ENCODE data around the gene ZNF22. TPM values are rescaled to one million over a fixed set of nuclear protein-coding genes. Genes with fewer than 3 reads are reported as not detected.

Gene ZNF22
- total RNA-seq, 1 donor from 2014 or later: 20.6 TPM

DNA sequence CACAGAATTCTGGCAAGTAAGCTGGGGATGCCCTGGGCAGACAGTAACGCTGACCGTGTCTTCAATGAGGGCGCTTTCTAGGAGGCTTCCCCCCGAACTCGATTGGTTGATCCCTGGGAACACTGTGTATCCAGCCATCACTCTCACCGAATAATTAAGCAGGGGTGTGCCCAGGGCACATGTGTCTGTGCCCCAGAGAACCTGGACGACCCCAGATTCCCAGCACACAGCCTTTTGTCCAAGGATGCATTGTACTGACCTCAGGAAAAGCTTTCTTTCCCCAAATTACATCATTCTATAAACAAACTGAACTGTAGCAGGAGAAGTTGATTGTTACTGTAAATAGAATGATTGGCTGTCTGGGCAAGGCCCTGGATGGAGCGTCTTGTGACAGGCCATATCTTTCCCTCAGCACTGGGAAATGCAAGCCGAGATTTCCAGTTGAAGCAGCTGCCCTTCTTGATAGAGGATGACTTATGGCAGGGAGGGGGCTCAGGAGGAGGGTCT lies 15.5 kb upstream of the ZNF22 start:
- Histone ChIP-seq H3K9me3 (no peaks in the 10 kb centered on the region), H3K4me3 (no peak overlapping the region), H3K27ac (peak overlapping the region; percentile 33), H3K36me3 (no peaks in the 10 kb centered on the region), H3K27me3 (no peaks in the 10 kb centered on the region), H3K4me1 (peaks cover 26% of the 10 kb centered on the region)
- TF ChIP-seq POLR2A (IDR thresholded peaks at IDR 0.05) (no peak), POLR2AphosphoS5 (IDR thresholded peaks at IDR 0.05; ENCODE audit: insufficient read depth in 1 of 2, low read depth in 1 of 2) (no peak)
- TF ChIP-seq, protein P1, sequence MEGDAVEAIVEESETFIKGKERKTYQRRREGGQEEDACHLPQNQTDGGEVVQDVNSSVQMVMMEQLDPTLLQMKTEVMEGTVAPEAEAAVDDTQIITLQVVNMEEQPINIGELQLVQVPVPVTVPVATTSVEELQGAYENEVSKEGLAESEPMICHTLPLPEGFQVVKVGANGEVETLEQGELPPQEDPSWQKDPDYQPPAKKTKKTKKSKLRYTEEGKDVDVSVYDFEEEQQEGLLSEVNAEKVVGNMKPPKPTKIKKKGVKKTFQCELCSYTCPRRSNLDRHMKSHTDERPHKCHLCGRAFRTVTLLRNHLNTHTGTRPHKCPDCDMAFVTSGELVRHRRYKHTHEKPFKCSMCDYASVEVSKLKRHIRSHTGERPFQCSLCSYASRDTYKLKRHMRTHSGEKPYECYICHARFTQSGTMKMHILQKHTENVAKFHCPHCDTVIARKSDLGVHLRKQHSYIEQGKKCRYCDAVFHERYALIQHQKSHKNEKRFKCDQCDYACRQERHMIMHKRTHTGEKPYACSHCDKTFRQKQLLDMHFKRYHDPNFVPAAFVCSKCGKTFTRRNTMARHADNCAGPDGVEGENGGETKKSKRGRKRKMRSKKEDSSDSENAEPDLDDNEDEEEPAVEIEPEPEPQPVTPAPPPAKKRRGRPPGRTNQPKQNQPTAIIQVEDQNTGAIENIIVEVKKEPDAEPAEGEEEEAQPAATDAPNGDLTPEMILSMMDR (IDR thresholded peaks at IDR 0.05): no peak
- intact Hi-C loops (cut with DNase I): no loop called here
- DNase-seq (ENCODE audit: extremely low spot score in 2 of 2): no peak

DNA sequence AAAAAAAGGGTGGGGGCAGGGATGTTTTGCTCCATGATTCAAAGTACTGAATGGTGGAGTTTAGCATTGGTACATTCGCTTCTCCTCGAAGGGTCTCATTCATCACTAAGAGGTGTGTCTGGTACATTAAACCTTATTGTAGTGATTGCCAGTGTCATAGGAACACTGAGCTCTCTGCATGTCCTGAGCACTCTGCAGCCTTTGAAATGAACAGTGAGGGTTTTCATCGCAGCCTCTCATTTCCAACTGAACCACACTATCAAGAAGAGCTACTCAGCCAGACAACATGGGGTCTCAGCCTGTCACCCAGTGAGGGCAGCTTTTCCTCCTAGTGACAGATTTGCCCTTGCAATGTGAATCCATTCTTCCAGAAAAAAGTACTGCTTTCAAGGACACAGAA lies 14.5 kb upstream of the ZNF22 start:
- Histone ChIP-seq H3K4me3 (no peak overlapping the region), H3K9me3 (no peaks in the 10 kb centered on the region), H3K27me3 (no peaks in the 10 kb centered on the region), H3K27ac (peak overlapping the region; percentile 7), H3K4me1 (peaks cover 16% of the 10 kb centered on the region), H3K36me3 (no peaks in the 10 kb centered on the region)
- TF ChIP-seq POLR2AphosphoS5 (IDR thresholded peaks at IDR 0.05; ENCODE audit: insufficient read depth in 1 of 2, low read depth in 1 of 2) (no peak), POLR2A (IDR thresholded peaks at IDR 0.05) (no peak)
- TF ChIP-seq, protein P1 (IDR thresholded peaks at IDR 0.05): no peak
- no peak for DNase-seq (ENCODE audit: extremely low spot score in 2 of 2)
- intact Hi-C loops (cut with DNase I): no loop called here

DNA sequence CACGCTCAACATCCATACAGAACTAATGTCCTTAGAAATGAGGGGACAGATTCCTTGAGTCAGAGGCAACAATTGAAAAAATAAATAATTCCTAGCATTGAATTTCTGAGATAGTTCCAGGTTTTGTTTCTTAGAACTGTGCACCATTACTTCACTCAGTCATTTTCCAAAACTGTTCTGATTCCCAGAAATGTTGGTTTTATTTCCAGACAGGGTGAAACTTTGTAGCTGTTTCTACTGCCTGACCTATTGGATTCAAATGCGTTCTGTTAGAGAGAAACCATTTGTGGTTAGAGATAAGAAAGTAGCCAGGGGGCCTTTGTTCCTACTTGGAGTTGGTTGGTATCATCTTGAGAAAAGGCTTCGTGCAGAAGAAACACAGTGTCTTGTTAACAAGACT lies 14.1 kb upstream of the ZNF22 start:
- H3K9me3 ChIP-seq: no peaks in the 10 kb centered on the region
- H3K27ac ChIP-seq: peak overlapping the region; percentile 7
- H3K4me1 ChIP-seq: peaks cover 13% of the 10 kb centered on the region
- no peaks in the 10 kb centered on the region for H3K36me3 ChIP-seq
- TF ChIP-seq, protein P1 (IDR thresholded peaks at IDR 0.05): no peak
- no peak for TF ChIP-seq POLR2A (IDR thresholded peaks at IDR 0.05)
- no peak for TF ChIP-seq POLR2AphosphoS5 (IDR thresholded peaks at IDR 0.05; ENCODE audit: insufficient read depth in 1 of 2, low read depth in 1 of 2)
- DNase-seq (ENCODE audit: extremely low spot score in 2 of 2): no peak
- intact Hi-C loops (cut with DNase I): no loop called here
- H3K27me3 ChIP-seq: no peaks in the 10 kb centered on the region
- no peak overlapping the region for H3K4me3 ChIP-seq

DNA sequence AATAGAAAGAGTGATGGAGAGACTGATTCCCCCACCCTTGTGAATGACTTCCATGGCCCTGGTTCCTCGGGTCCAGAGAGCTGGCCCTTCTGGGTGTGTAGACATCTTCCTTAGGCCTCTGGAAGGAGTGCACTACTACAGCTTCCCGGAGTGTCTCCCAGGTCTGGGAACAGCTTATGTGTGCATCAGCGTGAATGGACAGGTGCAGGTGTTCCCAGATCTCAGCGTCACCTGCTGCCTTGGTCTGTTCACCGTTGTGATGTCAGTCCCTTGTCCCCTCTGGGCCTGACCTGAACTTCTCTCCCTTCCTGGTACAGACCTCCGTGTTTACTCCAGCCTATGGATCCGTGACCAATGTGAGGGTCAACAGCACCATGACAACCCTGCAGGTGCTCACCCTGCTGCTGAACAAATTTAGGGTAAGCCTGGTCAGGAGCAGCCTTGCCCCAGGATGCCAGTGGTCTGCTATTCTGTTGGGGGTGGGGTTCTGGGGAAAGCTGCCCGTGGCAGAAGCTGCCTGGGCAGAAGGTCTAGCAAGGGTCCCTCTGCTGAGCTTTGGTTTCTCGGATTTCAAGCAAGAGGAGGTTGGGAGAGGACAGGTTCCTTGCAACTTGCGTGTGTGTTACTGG lies 11.7 kb upstream of the ZNF22 start:
- peaks cover 18% of the 10 kb centered on the region for H3K4me1 ChIP-seq
- no peaks in the 10 kb centered on the region for H3K9me3 ChIP-seq
- H3K27me3 ChIP-seq: no peaks in the 10 kb centered on the region
- H3K27ac ChIP-seq: no peak overlapping the region
- no peaks in the 10 kb centered on the region for H3K36me3 ChIP-seq
- intact Hi-C loops (cut with DNase I): no loop called here
- H3K4me3 ChIP-seq: no peak overlapping the region
- DNase-seq (ENCODE audit: extremely low spot score in 2 of 2): no peak
- TF ChIP-seq POLR2AphosphoS5 (IDR thresholded peaks at IDR 0.05; ENCODE audit: insufficient read depth in 1 of 2, low read depth in 1 of 2): no peak

DNA sequence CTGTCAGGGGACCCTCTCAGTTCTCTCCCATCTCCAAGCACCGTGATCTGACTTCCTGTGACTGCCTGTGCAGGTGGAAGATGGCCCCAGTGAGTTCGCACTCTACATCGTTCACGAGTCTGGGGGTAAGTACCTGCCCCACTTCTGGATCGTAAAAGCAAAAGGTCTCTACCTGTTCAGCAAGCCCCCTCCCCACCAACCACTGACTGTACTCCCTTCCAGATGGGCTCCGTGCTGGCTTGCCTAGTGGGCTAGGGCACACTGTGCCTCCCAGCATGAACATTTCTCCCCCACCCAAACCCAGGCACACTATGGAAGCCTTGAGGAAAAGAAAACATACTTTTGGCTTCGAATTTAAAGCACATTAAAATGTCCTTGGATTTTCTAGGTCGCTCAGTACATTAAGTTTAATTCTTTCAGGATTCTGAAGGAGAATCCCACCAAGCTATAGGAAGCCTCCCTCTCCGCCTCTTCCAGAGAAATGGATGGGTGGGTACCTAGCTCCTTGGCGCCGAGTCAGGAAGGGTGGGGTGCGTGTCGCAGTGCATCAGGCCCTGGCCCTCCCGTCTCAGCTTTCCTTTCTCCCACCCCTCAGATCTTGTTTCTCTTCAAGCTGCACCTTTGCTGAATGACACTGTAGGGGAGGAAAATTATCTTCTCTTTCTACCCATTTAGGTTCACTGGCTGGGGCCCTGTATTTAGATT lies 11.0 kb upstream of the ZNF22 start:
- H3K9me3 ChIP-seq: no peaks in the 10 kb centered on the region
- TF ChIP-seq, protein P1 (IDR thresholded peaks at IDR 0.05): no peak
- TF ChIP-seq POLR2A (IDR thresholded peaks at IDR 0.05) (no peak), POLR2AphosphoS5 (IDR thresholded peaks at IDR 0.05; ENCODE audit: insufficient read depth in 1 of 2, low read depth in 1 of 2) (no peak)
- H3K36me3 ChIP-seq: no peaks in the 10 kb centered on the region
- intact Hi-C loops (cut with DNase I): no loop called here
- no peaks in the 10 kb centered on the region for H3K27me3 ChIP-seq
- DNase-seq (ENCODE audit: extremely low spot score in 2 of 2): peak in 1 of 2 donors; percentile 77
- no peak overlapping the region for H3K27ac ChIP-seq
- H3K4me1 ChIP-seq: peaks cover 23% of the 10 kb centered on the region
- no peak overlapping the region for H3K4me3 ChIP-seq

Data from vagina (tissue), 2 donors.